Panc1 (cell line): ENCODE results near the gene ARG2. TPM values are rescaled to one million over a fixed set of nuclear protein-coding genes. Genes with fewer than 3 reads are reported as not detected.

Experiments used
- ATAC-seq: fragments of 200-7000 bp; cut with Tn5 transposase; 2 replicates; pipeline ENCODE4 v1.9.1; 2020; ENCODE audit warnings: mild to moderate bottlenecking, moderate library complexity
- BruUV-seq: library from RNA; stranded (reverse); fragments of 400-500 nt; replicated peaks from 2 replicates; lab custom pipeline; 2021; lab: Mats Ljungman, UMichigan
- CTCF ChIA-PET: fragments of 300-600 bp; sonication (Branson Sonifier 250); formaldehyde crosslinking; loops from one replicate; lab custom pipeline; 2022; ENCODE audit warnings: antibody characterized with exemption; lab: Charles Lee
- POLR2A ChIA-PET: fragments of 300-600 bp; sonication (Branson Sonifier 250); formaldehyde crosslinking; loops from one replicate; lab custom pipeline; 2022; ENCODE audit warnings: antibody characterized with exemption; lab: Charles Lee
- DNase-seq: peaks from one replicate; pipeline ENCODE4 v3.0.0-alpha.2; 2010; ENCODE audit warnings: low read depth, low spot score
- H3K27ac ChIP-seq: 2 replicates; pipeline ENCODE4 v1.5.1; 2011; ENCODE audit warnings: mild to moderate bottlenecking, low read length, inconsistent platforms
- H3K27me3 ChIP-seq: fragments of 200-500 bp; sonication (Bioruptor generic); 2 replicates; pipeline ENCODE4 v1.6.0; 2014; ENCODE audit warnings: low read length, inconsistent platforms; ENCODE audit not compliant: control insufficient read depth, insufficient read depth
- H3K36me3 ChIP-seq: fragments of 200-500 bp; sonication (Bioruptor generic); 2 replicates; pipeline ENCODE4 v1.5.1; 2014; ENCODE audit warnings: inconsistent platforms, mild to moderate bottlenecking, low read length, moderate library complexity; ENCODE audit not compliant: control insufficient read depth, insufficient read depth
- H3K4me1 ChIP-seq: 2 replicates; pipeline ENCODE4 v1.5.1; 2011; ENCODE audit warnings: inconsistent platforms, mild to moderate bottlenecking, low read length, moderate library complexity; ENCODE audit not compliant: control insufficient read depth, insufficient read depth
- H3K4me3 ChIP-seq, 2 experiments: 2 replicates each; pipeline ENCODE4 v1.5.1; 2011 to 2012; ENCODE audit warnings: low read depth in 2 of 2, low read length in 2 of 2, mild to moderate bottlenecking in 2 of 2, inconsistent platforms in 1 of 2, moderate library complexity in 1 of 2
- H3K9me3 ChIP-seq: fragments of 200-500 bp; sonication (Bioruptor generic); 2 replicates; pipeline ENCODE4 v1.5.1; 2014; ENCODE audit warnings: low read depth, mild to moderate bottlenecking, inconsistent platforms, low read length, moderate library complexity; ENCODE audit not compliant: control insufficient read depth, insufficient read depth
- POLR2AphosphoS5 ChIP-seq: IDR thresholded peaks from 2 replicates; pipeline ENCODE4 v1.6.1; 2012; ENCODE audit warnings: mild to moderate bottlenecking, low read depth, low read length, moderate library complexity
- REST ChIP-seq, 2 experiments: IDR thresholded peaks; 2 replicates each; pipeline ENCODE4 v1.6.1; 2011 to 2012; ENCODE audit warnings: low read depth in 2 of 2, control low read depth in 1 of 2, low read length in 1 of 2, mild to moderate bottlenecking in 1 of 2, moderate library complexity in 1 of 2; ENCODE audit not compliant: insufficient read depth in 1 of 2
- SIN3A ChIP-seq: IDR thresholded peaks from 2 replicates; pipeline ENCODE4 v1.6.1; 2012; ENCODE audit warnings: low read depth, mild to moderate bottlenecking, low read length, moderate library complexity, borderline replicate concordance; ENCODE audit not compliant: insufficient read depth
- TCF7L2 ChIP-seq: IDR thresholded peaks from 2 replicates; pipeline ENCODE4 v1.6.1; 2011; ENCODE audit warnings: mild to moderate bottlenecking, low read depth, low read length, inconsistent platforms
- in situ Hi-C: cut with HindIII; loops from 2 replicates; pipeline ENCODE4 v1.10.0; 2016; ENCODE audit warnings: low sequenced_read_pairs, low pct_unique_long_range_greater_than_20kb
- intact Hi-C: fragments of 100-400 bp; cut with micrococcal nuclease; formaldehyde crosslinking; loops from one replicate; pipeline ENCODE4 v1.10.0; 2022; ENCODE audit not compliant: unreplicated experiment
- total RNA-seq: library from RNA; stranded (reverse); gene quantifications from one replicate; pipeline ENCODE4 v1.2.1, GENCODE V29; 2021; ENCODE audit not compliant: unreplicated experiment
- TF ChIP-seq, protein P1 (sequence below): fragments of 450-650 bp; IDR thresholded peaks from 2 replicates; pipeline ENCODE4 v1.5.1; 2017; ENCODE audit warnings: mild to moderate bottlenecking

The ARG2 gene
- total RNA-seq, 1 experiment from 2014 or later: 1.1 TPM

DNA sequence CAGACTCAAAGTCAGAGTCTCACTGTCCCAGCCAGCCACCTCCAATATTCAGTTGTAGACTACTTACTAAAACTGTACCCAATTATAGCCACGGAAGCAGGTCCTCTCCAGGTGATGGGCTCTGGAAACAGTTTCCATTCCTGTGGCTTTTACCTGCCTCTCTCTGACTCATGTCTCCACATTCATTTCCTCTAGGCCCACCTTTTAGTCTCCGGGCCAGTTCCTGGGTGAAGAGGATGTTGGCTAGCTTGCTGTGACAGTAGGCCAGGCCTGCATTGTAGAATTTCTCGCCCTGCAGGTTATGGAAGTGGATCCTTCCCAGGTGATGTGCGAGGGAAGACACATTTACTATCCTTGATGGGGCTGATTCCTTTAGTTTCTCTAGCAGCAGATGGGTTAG lies 70.3 kb downstream of the ARG2 start:
- Histone ChIP-seq H3K4me3 (no peak overlapping the region), H3K27ac (no peak overlapping the region), H3K9me3 (no peaks in the 10 kb centered on the region), H3K36me3 (peaks cover 8% of the 10 kb centered on the region; the same call in 1 of the 2 replicates), H3K4me1 (no peaks in the 10 kb centered on the region; the same call in 1 of the 2 replicates), H3K27me3 (no peaks in the 10 kb centered on the region)
- TF ChIP-seq TCF7L2 (no peak), REST (IDR thresholded peaks at IDR 0.05; ENCODE audit: insufficient read depth in 1 of 2, low read depth in 2 of 2, low read length in 1 of 2) (no peak), POLR2AphosphoS5 (no peak), SIN3A (no peak)
- TF ChIP-seq, protein P1, sequence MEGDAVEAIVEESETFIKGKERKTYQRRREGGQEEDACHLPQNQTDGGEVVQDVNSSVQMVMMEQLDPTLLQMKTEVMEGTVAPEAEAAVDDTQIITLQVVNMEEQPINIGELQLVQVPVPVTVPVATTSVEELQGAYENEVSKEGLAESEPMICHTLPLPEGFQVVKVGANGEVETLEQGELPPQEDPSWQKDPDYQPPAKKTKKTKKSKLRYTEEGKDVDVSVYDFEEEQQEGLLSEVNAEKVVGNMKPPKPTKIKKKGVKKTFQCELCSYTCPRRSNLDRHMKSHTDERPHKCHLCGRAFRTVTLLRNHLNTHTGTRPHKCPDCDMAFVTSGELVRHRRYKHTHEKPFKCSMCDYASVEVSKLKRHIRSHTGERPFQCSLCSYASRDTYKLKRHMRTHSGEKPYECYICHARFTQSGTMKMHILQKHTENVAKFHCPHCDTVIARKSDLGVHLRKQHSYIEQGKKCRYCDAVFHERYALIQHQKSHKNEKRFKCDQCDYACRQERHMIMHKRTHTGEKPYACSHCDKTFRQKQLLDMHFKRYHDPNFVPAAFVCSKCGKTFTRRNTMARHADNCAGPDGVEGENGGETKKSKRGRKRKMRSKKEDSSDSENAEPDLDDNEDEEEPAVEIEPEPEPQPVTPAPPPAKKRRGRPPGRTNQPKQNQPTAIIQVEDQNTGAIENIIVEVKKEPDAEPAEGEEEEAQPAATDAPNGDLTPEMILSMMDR: no peak
- in situ Hi-C loops (no loop called here), intact Hi-C loops (no loop called here)
- CTCF ChIA-PET: no interaction called here
- no TSS peak for BruUV-seq
- POLR2A ChIA-PET: no interaction called here
- DNase-seq: no peak
- no peak for ATAC-seq

DNA sequence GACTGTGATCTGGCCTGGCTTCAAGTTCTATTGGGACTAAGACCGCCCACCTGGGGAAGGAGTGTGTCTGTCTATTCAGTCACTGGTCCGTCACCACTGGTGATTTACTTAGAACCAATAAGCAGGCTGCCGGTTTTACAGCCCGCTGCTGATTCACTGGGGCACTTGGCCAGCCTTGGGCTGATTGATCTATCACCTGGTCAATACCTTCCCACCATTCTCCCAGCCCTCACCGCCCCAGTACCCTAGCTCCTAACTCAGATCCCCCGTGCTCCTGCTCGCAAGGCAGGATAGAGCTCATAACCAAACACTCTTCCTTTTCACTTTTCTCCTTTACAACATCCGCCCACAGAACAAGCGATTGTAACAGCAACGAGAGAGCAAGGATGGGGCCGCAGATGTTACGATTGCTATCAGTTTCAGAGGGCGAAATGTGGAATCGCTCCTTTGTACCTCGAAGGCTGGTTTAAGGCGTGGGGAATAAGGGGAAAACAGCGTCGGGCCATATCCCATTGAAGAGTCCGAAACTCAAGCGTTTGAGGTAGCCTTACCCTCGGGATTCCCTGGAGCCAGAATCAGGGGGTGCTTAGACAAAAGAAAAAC lies 75.2 kb downstream of the ARG2 start:
- ChIA-PET CTCF (interaction anchor here (0.6 kb wide), 1 partner anchor 132 kb away, joined by 6 read pairs; no protein-coding TSS in a partner anchor), POLR2A (no interaction called here)
- intact Hi-C loops (no loop called here), in situ Hi-C loops (no loop called here)
- ATAC-seq (peak; percentile 84), DNase-seq (no peak)
- H3K4me3 ChIP-seq: peak overlapping the region; percentile 97
- H3K36me3 ChIP-seq: peaks cover 10% of the 10 kb centered on the region; the same call in 1 of the 2 replicates
- TSS peak; percentile 66 for BruUV-seq
- TF ChIP-seq REST (IDR thresholded peaks at IDR 0.05; ENCODE audit: insufficient read depth in 1 of 2, low read depth in 2 of 2, low read length in 1 of 2) (no peak), SIN3A (no peak), TCF7L2 (no peak), POLR2AphosphoS5 (no peak)
- TF ChIP-seq, protein P1: no peak
- H3K9me3 ChIP-seq: no peaks in the 10 kb centered on the region
- no peaks in the 10 kb centered on the region; the same call in 1 of the 2 replicates for H3K4me1 ChIP-seq
- no peaks in the 10 kb centered on the region for H3K27me3 ChIP-seq
- H3K27ac ChIP-seq: peak overlapping the region; percentile 92
